ENCODE measurements around the gene SLC5A10. TPM values are rescaled to one million over a fixed set of nuclear protein-coding genes. Genes with fewer than 3 reads are reported as not detected.
A peak's percentile ranks its signal among the peaks of the same experiment; 100 is the strongest.
"Not testable (repeated sequence)": the region's sequence is repeated elsewhere in the genome, so short reads cannot be mapped to it uniquely, and the experiment has no call there.

Gene SLC5A10
- polyA plus RNA-seq (2013, experiment 1 of 2; ENCODE audit: insufficient read length): 0.04 TPM
- 0.02 TPM for polyA plus RNA-seq (2013, experiment 2 of 2; ENCODE audit: insufficient read length)

DNA sequence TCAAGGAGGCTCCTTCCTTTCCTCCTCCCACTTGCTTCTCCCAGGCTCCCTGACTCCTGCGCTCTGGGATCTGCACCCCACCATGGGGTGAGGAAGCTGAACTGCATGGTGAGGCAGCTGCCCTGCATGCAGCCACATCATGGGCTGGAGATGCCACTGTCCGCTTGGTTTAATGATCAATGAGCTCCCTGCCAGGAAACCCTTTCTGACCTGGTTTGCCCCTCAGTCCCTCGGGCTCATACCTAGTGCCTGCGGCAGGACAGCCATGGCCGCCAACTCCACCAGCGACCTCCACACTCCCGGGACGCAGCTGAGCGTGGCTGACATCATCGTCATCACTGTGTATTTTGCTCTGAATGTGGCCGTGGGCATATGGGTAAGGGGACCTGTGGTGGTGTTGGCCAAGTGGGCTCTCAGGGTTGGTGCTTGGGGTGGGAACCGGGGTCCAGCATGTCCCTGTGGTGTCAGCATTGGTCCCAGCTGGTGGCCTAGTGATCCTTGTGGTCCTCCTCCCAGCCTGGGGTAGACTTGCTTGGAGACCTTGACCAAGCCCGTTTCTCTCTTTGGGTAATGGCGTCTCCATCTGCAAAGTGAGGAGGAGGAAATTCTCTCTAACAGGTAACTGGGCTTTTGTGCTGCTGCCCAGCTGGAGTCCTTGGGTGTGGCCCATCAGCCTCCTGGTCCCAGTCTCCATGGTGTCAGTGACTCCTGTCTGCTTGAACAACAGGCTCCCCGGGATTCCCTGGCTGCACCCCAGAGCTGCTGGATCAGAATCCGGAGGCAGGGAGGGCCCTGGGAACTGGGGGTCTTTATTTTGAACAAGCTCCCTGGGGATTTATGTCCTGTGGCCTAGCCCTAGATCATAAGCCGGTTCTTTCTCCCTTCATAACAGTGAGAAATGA, at the start of gene SLC5A10:
Gene SLC5A10 (plus strand): TSS at position 225 of the 902 bp plus-strand sequence. CDS start 41 bp downstream, at position 266.
- no peak for DNase-seq

DNA sequence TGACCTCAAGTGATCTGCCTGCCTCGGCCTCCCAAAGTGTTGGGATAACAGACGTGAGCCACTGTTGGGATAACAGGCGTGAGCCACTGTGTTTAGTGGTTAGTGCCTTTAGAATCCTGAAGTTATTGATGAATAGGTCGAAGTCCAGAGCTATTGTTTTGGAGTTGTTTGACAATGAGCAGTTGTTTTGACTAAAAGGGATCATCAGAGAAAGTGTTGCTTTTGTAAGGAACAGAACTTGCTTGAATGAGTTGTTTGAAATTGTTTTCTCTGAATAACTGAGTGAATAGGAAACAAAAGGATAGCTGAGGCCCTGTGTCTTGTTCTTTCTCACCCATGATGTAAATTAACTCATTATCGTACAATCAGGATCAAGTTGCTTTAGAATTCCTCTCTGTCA, 47.5 kb upstream of the SLC5A10 start:
- DNase-seq: no peak

DNA sequence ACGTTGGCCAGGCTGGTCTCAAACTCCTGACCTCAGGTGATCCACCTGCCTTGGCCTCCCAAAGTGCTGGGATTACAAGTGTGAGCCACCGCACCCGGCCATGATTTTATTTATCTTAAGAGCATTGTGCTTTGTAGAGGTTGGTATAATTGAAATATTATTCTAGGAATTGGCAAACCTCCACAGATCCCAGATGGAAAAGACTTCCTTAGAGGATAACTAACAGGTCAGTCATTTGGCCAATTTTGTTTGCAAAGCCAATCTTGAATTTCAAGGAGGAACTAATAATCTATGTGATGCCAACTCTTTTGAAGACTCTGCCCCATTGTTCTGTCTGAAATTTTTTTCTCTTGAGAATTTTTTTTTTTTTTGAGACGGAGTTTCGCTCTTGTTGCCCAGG, 46.7 kb upstream of the SLC5A10 start:
- DNase-seq: no peak

DNA sequence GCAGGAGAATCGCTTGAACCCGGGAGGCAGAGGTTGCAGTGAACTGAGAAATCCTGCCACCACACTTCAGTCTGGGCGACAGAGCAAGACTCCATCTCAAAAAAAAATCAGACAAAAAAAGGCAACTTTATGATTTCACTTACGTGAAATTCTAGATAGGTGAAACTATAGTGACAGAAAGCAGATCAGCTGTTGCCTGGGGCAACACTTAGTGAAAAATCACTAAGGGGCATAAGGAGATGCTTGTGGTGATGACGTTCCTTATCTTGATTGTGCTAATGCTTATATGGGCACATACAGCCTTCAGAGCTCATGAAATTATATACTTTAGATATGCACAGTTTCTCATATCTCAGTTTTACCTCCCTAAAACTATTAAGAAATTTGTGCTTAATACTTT, 41.6 kb upstream of the SLC5A10 start:
- DNase-seq: no peak

DNA sequence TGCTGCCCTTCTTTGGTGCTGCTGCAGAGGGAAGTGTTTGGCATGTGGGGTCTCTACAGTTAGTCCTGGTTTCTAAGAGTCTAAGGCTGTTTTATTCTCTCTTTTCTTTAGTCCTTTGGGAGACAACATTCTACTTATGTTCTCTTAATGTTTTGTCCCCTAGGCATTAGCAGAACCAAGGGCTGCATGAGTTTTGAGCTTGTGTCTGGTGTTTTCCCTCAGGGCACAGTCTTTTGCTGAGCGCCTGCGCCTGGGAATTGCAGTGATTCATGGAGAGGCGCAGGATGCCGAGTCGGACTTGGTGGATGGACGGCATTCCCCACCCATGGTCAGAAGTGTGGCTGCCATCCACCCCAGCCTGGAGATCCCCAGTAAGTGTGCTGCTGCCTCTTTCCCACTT, 41.1 kb upstream of the SLC5A10 start:
- DNase-seq: no peak

DNA sequence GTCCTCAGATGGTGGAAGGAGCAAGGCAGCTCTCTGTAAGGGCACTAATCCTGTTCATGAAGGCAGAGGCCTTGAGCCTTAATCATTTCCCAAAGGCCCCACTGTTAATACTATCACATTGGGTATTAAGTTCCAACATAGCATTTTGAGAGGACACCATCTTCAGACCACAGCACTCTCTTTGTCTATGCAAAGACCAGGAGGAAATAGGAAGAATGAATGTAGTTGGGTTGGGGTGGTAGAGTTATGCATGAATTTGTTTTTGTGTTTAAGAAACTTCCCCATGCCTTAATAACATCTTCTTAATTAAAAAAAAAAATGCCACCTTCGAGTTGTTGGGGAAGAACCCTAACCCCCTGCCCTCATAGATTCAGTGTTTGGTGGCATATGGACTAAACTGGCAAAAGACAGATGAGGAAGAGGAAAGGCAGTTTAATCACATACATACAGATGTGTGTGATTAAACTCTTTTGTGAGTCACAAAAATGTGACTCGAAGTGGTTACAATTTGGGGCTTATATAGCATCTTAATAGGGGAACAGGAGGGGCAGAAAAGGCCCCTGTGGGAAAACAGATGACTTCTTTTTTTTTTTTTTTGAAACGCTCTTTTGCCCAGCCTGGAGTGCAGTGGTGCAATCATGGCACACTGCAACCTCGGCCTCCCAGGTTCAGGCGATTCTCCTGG, 35.0 kb upstream of the SLC5A10 start:
- peak; percentile 57 for DNase-seq

DNA sequence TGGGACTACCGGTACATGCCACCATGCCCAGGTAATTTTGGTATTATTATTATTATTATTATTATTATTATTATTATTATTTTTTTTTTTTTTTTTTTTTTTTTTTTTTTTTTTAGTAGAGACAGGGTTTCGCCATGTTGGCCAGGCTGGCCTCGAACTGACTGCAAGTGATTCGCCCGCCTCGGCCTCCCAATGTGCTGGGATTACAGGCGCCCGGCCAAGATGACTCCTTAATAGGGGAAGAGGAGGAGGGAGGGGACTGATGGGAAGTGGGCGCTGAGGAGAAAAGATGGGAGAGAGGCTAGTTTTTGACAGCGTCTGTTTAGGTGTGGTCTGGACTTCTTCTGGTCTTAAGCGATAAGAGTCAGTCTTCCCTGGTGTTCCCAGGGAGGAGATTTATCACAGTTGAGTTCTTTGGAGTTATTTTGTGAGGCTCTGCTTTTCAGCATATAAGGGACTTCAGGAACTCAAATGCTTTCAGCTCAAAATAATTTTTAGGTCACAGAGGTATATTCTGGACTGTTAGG, 34.4 kb upstream of the SLC5A10 start:
- peak; percentile 13 for DNase-seq

DNA sequence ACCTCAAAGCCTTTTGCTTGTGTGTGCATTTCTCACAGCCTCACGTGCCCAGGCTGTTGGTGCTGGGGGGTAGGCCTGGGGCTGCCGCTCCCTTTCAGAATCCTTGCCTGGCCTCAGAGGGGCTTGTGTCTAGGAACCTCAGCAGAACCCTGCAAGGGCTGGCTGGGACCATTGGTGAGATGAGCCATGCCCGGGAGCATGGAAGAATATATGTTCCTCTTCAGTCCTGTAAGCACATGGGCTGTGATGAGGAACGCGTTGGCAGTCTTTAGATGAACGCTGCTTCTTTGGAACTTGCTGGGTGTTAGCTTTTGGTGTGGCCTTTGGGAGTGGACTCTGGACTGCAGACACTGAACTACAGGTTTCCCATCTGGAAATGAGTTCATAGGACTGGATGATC, 32.0 kb upstream of the SLC5A10 start:
- no peak for DNase-seq

DNA sequence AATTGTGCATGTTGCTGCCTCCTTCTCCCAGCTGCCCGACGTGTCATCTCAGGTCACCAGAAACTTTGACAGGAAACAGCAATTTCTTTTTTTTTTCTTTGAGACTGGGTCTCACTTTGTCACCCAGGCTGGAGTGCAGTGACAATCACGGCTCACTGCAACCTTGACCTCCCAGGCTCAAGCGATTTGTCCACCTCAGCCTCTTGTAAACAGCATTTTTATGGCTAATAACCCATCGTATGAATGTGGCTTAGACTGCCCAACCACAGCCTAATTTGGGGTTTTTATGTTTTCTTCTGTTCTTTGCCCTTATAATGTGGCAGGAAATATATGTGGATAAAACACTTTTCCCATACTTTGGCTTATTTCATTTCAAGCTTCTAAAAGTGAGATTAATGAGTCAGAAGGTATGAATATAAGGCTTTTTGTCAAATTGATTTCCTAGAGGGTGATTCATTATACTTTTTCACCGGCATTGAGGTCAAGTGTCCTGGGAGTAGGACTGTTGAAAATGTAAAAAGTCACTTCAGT, 31.0 kb upstream of the SLC5A10 start:
- DNase-seq: peak; percentile 6

DNA sequence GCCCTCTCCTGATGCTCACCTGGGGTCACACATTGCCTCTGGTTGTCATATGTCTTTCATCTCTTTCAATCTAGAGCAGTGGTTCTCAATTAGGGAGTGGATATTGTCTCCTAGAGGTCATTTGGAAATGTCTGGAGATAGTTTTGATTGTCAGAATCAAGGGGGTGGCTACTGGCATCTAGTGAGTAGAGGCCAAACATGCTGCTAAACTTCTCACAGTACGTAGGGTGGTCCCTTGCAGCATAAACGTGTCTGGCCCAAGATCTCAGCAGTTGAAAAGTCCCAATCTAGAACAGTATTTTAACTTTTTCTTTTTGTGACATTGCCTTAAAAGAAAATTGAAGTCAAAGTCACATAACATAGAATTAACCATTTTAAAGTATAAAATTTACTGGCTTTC, 30.5 kb upstream of the SLC5A10 start:
- DNase-seq: no peak

DNA sequence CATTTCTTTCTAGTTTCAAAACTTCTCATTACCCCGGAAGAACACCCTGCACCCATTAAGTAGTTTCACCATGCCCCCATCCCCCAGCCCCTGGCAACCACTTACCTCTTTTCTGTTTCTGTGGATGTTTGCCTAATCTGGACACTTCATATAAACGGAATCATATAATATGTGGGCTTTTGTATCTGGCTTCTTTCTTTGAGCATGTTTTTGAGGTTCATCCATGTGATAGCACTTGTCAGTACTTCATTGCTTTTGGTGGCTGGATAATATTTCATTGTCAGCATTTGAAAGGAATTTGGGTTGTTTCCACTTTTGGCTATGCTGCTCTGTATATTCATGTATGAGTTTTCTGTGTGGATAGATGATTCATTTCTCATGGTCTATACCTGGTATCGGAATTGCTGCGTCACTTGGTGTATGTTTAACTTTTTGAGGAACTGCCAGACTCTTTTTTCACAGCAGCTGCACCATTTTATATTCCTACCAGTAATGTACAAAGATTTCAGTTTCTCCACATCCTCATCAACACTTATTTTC, 30.0 kb upstream of the SLC5A10 start:
- DNase-seq: peak; percentile 53

DNA sequence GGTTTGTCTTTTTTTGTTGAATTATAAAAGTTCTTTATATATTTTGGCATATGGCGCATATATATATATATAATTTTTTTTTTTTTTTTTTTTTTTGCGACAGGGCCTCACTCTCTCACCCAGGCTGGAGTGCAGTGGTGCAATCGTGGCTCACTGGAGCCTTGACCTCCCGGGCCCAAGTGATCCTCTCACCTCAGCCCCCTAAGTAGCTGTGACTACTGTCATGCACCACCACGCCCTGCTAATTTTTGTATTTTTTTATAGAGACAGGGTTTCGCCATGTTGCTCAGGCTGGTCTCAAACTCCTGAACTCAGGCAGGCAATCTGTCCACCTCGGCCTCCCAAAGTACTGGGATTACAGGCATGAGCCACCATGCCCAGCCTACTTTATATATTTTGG, 29.4 kb upstream of the SLC5A10 start:
- DNase-seq: not testable (repeated sequence)

DNA sequence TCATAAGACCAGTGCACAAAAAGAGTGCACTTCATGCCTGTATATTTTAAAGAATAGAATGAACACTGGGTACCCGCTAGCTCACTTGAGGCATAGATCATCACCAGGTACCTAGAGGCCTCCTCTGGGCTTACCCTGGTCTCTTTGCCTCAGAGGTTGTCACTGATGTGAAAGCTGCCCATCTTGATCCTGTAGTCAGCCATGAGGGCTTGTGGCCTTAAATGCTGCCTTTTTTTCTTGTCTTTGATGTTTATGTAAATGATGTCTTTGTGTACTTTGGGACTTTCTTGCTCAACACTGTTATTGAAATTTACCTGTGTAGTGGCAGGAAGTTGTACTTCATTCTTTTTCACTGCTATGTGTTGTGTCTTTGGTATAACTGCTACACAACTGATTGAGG, 26.8 kb upstream of the SLC5A10 start:
- DNase-seq: no peak

DNA sequence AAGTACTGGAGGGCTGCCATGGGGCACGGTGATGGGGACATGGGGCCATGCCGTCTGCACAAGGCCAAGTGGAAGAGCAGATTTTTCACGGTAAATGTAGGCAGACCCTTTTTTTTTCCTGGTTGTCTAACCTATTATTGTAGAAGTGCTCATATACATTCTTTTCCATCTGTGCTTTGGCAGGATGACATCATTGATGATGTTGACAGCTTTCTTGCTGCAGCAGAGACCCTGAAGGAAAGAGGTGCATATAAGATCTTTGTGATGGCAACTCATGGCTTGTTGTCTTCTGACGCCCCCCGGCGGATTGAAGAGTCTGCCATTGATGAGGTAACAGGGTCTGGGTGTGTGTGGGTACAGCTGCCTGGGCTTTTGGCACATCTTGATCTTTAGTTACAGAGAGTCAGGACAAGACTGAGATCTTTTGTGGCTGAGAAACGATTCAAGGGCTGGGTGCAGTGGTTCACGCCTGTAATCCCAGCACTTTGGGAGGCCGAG, 23.3 kb upstream of the SLC5A10 start:
- no peak for DNase-seq

DNA sequence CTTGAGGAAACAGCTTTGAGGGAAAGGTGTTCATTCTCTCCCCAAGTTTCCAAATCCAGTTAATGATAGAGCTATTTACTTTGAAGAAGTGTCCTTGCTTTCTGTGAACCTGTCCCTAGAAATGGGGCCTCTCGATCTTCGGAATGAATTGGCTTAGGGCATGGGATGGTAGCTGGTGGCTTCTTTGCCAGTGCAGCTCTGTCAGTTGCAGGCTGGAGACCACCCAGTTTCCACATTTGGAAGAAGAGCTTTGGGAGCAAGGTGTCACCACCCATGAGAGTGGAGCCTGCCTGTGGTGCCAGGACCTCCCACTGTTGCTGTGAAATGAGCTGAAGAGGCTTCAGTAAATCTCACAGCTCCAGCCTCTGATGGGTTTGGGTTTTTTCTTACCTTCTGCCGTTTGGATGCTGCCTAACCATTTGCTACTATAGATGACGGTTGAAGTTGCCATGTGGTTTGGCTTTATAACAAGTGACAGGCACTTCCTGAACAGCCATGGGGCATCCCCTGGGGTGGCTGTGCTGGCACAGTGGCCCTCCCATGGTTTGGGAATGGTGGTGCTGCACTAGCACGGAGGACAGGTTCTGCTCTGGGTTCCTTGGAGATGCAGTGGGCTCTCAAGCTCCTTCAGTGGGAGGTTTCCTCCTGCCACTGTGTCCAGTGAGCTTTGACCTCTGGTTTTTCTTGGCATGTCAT, 19.5 kb upstream of the SLC5A10 start:
- DNase-seq: no peak

DNA sequence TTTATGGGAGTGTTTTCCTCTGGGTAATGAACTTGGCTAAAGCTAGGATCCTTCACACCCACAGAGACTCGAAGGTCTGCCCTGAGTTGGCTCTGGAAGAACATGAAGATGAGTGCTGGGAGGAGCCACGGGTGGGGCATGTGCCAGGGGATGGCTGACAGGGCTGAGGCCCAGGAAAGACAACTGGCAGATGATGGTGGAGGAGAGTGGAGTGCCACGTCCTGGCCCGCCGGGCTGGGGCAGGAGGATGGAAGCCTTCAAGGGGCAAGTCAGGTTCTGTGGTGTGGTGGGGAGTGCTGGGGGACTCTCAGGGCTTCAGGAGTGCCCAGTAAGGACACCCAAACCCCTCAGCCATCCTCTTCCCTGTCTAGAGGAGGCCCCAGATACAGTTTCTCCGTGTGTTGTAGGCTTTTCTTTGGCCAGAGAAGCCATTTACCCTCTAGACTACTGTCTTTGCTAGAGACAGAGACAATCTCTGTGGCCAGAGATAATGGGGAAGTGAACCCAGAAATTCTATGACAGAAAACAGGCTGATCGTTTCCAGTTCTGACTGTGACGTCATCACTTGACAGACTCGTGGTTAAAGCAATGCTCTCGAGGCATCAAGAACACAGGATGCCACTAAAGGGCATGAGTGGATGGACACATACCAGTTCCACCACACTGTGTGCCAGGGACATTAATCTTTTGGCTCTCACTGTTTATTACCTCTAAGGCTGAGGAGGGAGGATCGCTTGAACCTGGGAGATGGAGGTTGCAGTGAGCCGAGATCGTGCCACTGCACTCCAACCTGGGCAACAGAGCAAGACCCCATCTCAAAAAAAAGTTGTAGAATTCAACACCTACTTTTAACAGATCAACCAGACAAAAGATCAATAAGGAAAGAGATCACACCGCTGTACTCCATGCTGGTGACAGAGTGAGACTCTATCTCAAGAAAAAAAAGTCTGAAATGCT, 18.6 kb upstream of the SLC5A10 start:
- DNase-seq: no peak

DNA sequence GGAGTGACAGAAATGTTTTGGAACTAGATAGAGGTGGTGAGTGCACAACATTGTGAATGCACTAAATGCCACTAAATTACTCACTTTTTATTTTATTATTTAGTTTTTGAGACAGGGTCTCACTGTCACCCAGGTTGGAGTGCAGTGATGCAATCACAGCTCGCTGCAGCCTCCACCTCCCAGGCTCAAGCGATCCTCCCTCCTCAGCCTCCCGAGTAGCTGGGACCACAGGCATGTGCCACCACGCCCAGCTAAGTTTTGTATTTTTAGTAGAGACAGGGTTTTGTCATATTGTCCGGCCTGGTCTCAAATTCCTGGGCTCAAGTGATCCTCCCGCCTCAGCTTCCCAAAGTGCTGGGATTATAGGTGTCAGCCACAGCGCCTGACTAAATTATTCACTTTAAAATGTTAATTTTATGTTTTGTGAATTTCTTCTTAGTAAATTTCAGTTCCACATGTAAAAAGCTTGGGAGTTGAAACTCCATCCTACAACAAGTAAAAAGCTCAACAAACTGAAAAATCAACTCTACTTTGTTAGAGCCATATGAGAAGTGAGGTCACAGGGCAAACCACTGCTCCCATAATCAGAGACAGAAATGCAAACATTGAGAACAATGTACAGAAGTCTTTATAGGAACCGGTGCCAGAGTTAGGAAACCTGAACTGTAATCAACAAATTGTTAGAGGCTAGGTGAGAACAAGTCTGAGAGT, 13.8 kb upstream of the SLC5A10 start:
- DNase-seq: no peak

DNA sequence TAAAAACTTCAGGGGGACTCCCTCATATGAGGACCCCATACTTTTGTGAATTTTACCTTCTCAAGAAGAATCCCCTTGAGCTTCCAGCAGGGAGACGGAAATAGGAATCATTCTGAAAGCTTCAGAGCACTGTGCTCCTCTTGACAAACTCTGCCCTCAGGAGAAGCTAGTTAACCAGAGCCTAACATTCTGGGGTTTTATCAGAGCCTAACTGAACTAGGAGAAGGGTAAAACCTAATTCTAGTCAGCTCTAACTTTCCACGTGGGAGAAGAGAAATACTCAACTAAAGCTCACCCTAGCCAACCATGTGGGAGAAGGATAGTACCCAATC, 13.3 kb upstream of the SLC5A10 start:
- DNase-seq: no peak

DNA sequence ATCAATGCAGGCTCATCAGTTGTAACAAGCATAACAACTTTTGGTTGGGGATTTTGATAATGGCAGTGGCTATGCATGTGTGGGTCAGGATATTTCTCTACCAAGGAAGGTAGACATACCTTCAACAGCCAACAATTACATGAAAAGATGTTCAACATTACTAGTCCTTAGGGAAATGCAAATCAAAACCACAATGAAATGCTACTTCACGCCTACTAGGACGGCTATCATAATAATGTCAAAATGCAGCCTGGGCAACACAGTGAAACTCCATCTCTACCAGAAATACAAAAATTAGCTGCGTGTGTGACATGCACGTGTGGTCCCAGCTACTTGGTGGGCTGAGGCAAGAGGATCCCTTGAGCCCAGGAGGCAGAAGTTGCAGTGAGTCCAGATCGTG, 7.3 kb upstream of the SLC5A10 start:
- no peak for DNase-seq

DNA sequence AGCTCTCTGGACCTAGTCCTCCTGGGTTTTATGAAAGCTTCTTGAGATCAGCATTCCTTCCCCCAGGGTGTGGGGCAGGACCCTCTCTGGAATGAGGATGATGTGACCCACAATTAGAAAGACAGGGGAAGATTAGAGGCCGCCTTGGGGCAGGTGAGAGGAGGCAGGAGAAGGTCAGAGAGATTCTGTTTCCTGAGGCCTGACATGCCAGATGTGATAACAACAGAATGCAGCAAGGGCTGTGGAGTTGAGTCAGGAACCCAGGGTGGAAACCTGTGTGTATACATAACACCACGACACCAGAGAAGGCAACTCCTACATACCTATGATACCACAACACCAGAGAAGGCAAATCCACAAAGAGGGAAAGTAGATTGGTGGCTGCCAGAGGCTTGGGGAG, 5.4 kb upstream of the SLC5A10 start:
- DNase-seq: no peak

Data from fibroblast of skin of abdomen (primary cell).